GM12892 (cell line): Measurements from ENCODE around the gene C1RL.

Source experiments
- POLR2A ChIP-seq: IDR thresholded peaks from 2 replicates; pipeline ENCODE4 v1.6.1; 2011; ENCODE audit warnings: low read depth, low read length, control low read depth
- POLR2AphosphoS5 ChIP-seq: IDR thresholded peaks from 2 replicates; pipeline ENCODE4 v1.6.1; 2011; ENCODE audit warnings: low read depth, low read length, control low read depth
- TAF1 ChIP-seq: IDR thresholded peaks from 2 replicates; pipeline ENCODE4 v1.6.1; 2011; ENCODE audit warnings: low read depth, mild to moderate bottlenecking, control low read depth, low read length, borderline replicate concordance

GRCh38 chr12:7117670-7118069 is 8.7 kb upstream of the C1RL start:
- no peak for TF ChIP-seq TAF1
- no peak for TF ChIP-seq POLR2AphosphoS5
- TF ChIP-seq POLR2A: no peak
